ENCODE data around the gene CBLN3.

Gene CBLN3

DNA sequence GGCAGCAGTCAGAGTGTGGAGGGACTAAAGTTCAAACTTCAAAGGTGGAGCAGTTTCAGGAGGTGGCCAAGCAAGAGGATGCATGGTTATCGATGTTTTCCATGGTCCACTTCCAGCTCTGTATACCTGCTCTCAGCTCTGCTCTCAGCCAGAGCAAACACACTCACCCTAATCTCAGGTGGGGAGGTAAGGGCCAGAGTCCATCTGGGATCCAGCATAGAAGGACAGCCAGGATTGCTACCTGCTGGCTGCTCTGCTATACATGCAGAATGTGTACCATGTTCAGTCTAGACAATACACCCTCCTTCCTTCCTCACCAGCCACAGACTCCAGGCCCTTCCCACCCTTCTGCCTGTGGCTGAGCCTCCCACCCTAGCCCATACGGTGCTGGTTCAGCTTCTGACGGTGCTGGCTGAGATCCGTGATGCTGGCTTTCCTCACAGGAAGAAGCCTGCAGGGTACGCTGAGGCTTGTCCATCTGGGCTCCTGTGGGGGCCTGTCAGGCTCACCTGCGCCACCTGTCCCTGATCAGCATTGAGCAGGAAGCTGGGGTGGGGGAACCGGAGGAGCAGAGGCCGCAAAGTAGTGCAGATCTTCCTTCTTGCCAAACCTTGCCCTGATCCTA is 2.4 kb downstream of the CBLN3 start (continued):
- TF ChIP-seq ZNF626 (tag by site-specific recombination; IDR thresholded peaks at IDR 0.05) (no peak), ZNF501 (tag by site-specific recombination; IDR thresholded peaks at IDR 0.05) (no peak), ZNF174 (tag by site-specific recombination; IDR thresholded peaks at IDR 0.05) (no peak)

DNA sequence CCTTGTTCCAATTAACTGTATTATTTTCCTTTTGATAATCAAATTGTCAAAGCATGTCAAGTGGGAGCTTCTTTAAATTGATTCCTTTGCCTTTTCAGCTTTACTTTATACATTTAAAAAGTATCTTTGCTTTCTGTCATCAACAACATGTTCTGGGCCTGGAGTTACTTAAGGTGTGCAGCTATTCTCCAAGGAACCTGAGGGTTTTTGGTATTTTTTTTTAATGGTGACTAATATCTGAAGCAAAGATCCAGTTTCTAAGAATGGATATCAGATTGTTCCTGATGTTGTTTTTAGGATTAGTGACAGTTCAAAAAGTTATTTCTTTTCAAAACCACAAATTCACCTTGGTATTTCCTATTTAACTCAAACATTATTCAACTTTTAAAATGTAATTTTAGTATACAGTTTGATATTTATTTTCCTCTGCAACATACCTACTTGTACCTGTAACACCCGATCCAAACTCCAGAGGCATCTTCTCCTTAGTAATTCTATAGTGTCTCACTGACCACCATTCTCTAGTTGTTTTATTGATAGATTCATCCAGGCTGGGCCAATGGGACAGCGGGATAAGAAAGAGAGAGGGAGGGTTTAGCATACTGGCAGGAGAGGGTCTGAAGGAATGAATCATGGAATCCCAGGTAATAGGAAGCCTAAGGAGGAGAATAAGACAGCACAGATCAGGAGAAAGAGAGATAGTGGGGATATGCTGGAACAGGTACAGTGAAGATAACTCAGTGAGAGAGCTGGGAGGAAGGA is 3.1 kb downstream of the CBLN3 start:
- TF ChIP-seq KLF9 (tag by site-specific recombination; IDR thresholded peaks at IDR 0.05; ENCODE audit: low read depth) = no peak
- no peak for TF ChIP-seq SP7 (tag by site-specific recombination; IDR thresholded peaks at IDR 0.05)
- TF ChIP-seq, protein P1, sequence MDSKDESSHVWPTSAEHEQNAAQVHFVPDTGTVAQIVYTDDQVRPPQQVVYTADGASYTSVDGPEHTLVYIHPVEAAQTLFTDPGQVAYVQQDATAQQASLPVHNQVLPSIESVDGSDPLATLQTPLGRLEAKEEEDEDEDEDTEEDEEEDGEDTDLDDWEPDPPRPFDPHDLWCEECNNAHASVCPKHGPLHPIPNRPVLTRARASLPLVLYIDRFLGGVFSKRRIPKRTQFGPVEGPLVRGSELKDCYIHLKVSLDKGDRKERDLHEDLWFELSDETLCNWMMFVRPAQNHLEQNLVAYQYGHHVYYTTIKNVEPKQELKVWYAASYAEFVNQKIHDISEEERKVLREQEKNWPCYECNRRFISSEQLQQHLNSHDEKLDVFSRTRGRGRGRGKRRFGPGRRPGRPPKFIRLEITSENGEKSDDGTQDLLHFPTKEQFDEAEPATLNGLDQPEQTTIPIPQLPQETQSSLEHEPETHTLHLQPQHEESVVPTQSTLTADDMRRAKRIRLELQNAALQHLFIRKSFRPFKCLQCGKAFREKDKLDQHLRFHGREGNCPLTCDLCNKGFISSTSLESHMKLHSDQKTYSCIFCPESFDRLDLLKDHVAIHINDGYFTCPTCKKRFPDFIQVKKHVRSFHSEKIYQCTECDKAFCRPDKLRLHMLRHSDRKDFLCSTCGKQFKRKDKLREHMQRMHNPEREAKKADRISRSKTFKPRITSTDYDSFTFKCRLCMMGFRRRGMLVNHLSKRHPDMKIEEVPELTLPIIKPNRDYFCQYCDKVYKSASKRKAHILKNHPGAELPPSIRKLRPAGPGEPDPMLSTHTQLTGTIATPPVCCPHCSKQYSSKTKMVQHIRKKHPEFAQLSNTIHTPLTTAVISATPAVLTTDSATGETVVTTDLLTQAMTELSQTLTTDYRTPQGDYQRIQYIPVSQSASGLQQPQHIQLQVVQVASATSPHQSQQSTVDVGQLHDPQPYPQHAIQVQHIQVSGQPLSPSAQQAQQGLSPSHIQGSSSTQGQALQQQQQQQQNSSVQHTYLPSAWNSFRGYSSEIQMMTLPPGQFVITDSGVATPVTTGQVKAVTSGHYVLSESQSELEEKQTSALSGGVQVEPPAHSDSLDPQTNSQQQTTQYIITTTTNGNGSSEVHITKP (tag by site-specific recombination; IDR thresholded peaks at IDR 0.05) = no peak
- no peak for TF ChIP-seq KLF7 (tag by site-specific recombination; IDR thresholded peaks at IDR 0.05; ENCODE audit: borderline replicate concordance)
- TF ChIP-seq, protein P2, sequence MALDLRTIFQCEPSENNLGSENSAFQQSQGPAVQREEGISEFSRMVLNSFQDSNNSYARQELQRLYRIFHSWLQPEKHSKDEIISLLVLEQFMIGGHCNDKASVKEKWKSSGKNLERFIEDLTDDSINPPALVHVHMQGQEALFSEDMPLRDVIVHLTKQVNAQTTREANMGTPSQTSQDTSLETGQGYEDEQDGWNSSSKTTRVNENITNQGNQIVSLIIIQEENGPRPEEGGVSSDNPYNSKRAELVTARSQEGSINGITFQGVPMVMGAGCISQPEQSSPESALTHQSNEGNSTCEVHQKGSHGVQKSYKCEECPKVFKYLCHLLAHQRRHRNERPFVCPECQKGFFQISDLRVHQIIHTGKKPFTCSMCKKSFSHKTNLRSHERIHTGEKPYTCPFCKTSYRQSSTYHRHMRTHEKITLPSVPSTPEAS (tag by site-specific recombination; IDR thresholded peaks at IDR 0.05) = no peak
- peaks cover 0 to 3% of the 10 kb centered on the region in 2 experiments; a peak in 1 of 3 replicates for H3K36me3 ChIP-seq (ENCODE audit: control insufficient read depth in 2 of 2, insufficient read depth in 1 of 2, low read length in 2 of 2)
- POLR2A ChIA-PET = interaction anchor here (1.5 kb wide), 1 partner anchor 16 kb away, joined by 4 read pairs; no protein-coding TSS in a partner anchor
- H3K4me1 ChIP-seq (ENCODE audit: control insufficient read depth, insufficient read depth, low read length) = peaks cover 9% of the 10 kb centered on the region
- CTCF ChIA-PET = interaction anchor here (0.6 to 13.9 kb wide), 5 partner anchors 10 to 366 kb away, joined by 3 to 468 read pairs (median 7); partner anchors contain the start of gene ADCY4
- H3K4me3 ChIP-seq (ENCODE audit: low read depth, low read length) = no peak overlapping the region
- H3K9me3 ChIP-seq (ENCODE audit: control insufficient read depth, insufficient read depth, low read depth, low read length) = no peaks in the 10 kb centered on the region
- no peak overlapping the region for H3K27ac ChIP-seq (ENCODE audit: extremely low read depth, low read depth, low read length)

DNA sequence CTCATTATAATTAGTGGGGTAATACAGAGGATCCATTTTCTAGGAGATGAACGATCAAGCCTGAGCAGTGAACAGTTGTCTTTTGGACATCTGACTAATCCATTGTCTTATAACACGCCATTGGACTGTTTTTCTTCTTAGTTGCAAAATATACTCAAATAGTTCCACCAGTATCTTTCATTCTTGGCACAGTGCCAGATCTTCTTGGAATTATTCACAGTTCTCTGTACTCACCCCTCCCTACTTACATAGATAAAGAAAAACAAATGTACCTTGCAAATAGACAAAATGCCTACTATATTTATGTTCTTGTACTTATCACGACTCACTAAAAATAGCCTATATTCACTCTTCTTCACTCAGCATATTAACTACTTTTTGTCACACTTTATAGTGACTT is 3.8 kb downstream of the CBLN3 start:
- CTCF ChIA-PET = interaction anchor here (0.6 to 13.9 kb wide), 7 partner anchors 12 to 366 kb away, joined by 3 to 468 read pairs (median 5); partner anchors contain the start of gene ADCY4
- H3K36me3 ChIP-seq (ENCODE audit: control insufficient read depth in 2 of 2, insufficient read depth in 1 of 2, low read length in 2 of 2) = no peaks in the 10 kb centered on the region
- no peaks in the 10 kb centered on the region for H3K9me3 ChIP-seq (ENCODE audit: control insufficient read depth, insufficient read depth, low read depth, low read length)
- no peak overlapping the region for H3K27ac ChIP-seq (ENCODE audit: extremely low read depth, low read depth, low read length)
- no peak overlapping the region for H3K4me3 ChIP-seq (ENCODE audit: low read depth, low read length)
- POLR2A ChIA-PET = interaction anchor here (1.5 kb wide), 1 partner anchor 16 kb away, joined by 4 read pairs; no protein-coding TSS in a partner anchor
- H3K4me1 ChIP-seq (ENCODE audit: control insufficient read depth, insufficient read depth, low read length) = peaks cover 9% of the 10 kb centered on the region
- TF ChIP-seq ZNF626 (tag by site-specific recombination; IDR thresholded peaks at IDR 0.05) = no peak
- TF ChIP-seq, protein P3, sequence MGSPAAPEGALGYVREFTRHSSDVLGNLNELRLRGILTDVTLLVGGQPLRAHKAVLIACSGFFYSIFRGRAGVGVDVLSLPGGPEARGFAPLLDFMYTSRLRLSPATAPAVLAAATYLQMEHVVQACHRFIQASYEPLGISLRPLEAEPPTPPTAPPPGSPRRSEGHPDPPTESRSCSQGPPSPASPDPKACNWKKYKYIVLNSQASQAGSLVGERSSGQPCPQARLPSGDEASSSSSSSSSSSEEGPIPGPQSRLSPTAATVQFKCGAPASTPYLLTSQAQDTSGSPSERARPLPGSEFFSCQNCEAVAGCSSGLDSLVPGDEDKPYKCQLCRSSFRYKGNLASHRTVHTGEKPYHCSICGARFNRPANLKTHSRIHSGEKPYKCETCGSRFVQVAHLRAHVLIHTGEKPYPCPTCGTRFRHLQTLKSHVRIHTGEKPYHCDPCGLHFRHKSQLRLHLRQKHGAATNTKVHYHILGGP (tag by site-specific recombination; IDR thresholded peaks at IDR 0.05) = no peak; the same call in none of the 2 replicates
- TF ChIP-seq ZFP69B (tag by site-specific recombination; IDR thresholded peaks at IDR 0.05) = no peak
- TF ChIP-seq ZNF776 (tag by site-specific recombination; IDR thresholded peaks at IDR 0.05; ENCODE audit: borderline replicate concordance) = peak; percentile 92
- TF ChIP-seq, protein P4, sequence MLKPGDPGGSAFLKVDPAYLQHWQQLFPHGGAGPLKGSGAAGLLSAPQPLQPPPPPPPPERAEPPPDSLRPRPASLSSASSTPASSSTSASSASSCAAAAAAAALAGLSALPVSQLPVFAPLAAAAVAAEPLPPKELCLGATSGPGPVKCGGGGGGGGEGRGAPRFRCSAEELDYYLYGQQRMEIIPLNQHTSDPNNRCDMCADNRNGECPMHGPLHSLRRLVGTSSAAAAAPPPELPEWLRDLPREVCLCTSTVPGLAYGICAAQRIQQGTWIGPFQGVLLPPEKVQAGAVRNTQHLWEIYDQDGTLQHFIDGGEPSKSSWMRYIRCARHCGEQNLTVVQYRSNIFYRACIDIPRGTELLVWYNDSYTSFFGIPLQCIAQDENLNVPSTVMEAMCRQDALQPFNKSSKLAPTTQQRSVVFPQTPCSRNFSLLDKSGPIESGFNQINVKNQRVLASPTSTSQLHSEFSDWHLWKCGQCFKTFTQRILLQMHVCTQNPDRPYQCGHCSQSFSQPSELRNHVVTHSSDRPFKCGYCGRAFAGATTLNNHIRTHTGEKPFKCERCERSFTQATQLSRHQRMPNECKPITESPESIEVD (tag by site-specific recombination; IDR thresholded peaks at IDR 0.05) = no peak
- peak; percentile 89 for TF ChIP-seq ZNF37A (tag by site-specific recombination; IDR thresholded peaks at IDR 0.05)
- TF ChIP-seq ZNF112 (tag by site-specific recombination; IDR thresholded peaks at IDR 0.05) = peak; percentile 92
- TF ChIP-seq OVOL3 (tag by site-specific recombination; IDR thresholded peaks at IDR 0.05) = no peak
- TF ChIP-seq ZNF837 (tag by site-specific recombination; IDR thresholded peaks at IDR 0.05) = no peak
- TF ChIP-seq KLF10 (tag by site-specific recombination; IDR thresholded peaks at IDR 0.05) = peak; percentile 83
- TF ChIP-seq, protein P5, sequence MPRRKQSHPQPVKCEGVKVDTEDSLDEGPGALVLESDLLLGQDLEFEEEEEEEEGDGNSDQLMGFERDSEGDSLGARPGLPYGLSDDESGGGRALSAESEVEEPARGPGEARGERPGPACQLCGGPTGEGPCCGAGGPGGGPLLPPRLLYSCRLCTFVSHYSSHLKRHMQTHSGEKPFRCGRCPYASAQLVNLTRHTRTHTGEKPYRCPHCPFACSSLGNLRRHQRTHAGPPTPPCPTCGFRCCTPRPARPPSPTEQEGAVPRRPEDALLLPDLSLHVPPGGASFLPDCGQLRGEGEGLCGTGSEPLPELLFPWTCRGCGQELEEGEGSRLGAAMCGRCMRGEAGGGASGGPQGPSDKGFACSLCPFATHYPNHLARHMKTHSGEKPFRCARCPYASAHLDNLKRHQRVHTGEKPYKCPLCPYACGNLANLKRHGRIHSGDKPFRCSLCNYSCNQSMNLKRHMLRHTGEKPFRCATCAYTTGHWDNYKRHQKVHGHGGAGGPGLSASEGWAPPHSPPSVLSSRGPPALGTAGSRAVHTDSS (tag by site-specific recombination; IDR thresholded peaks at IDR 0.05) = peak; percentile 38; the same call in 1 of the 2 replicates
- TF ChIP-seq ZNF121 (tag by site-specific recombination; IDR thresholded peaks at IDR 0.05) = no peak
- TF ChIP-seq ZNF324 (tag by site-specific recombination; IDR thresholded peaks at IDR 0.05) = no peak
- TF ChIP-seq KLF16 (tag by site-specific recombination; IDR thresholded peaks at IDR 0.05) = no peak
